Activated CD4-positive, alpha-beta T cell treated with anti-CD3 and anti-CD28 coated beads, Interleukin-10, Interleukin-2, amounts not matched to agents 100 ng/mL and 50 ng/mL, durations not matched to agents 16 hours and 8 hours (primary cell): Measurements from ENCODE around the gene RB1.

Experiments used
- DNase-seq: peaks from one replicate; pipeline ENCODE4 v3.0.0-alpha.2; 2020

Gene RB1

GRCh38 chr13:48457578-48458242 lies 154.2 kb downstream of the RB1 start:
- no peak for DNase-seq

- no peak for DNase-seq
Measured at GRCh38 chr13:48475230-48475629, 171.7 kb downstream of the RB1 start.

- DNase-seq: no peak
Measured at GRCh38 chr13:48476215-48476614, 172.7 kb downstream of the RB1 start.

DNA sequence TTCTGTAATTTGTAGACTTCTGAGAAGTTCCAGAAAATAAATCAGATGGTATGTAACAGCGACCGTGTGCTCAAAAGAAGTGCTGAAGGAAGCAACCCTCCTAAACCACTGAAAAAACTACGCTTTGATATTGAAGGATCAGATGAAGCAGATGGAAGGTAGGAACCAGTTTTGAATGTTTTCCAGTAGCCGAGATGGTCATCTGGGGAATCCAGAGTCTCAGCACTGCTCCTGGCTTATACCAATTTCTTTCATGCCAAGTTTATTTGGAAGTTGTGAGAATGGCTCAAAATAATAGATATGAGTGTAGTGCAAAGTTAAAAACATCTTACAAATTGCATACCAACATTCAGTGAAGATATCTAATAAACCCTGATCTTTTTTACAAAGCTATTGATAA lies 173.1 kb downstream of the RB1 start:
- DNase-seq: no peak

GRCh38 chr13:48477191-48477855 lies 173.8 kb downstream of the RB1 start:
- DNase-seq: no peak

GRCh38 chr13:48478391-48478790 lies 174.8 kb downstream of the RB1 start:
- no peak for DNase-seq

DNA sequence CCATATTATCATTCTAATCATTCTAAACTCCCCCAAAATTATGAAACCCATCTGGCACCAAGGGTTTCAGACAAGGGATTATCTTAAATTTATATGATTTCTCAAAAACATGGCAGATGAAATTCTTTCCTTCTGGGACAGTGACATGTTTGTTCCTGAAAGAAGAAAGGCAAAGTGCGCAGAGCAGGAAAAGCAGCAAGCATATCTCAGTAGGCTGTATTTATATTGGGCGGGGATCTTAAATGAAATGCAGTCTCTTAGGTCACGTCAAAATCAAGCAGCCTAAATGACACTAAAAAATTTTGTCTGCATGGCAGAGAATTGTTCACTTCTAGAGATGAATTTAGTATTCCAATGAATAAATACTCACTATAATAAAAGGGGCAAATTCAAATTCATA lies 180.0 kb downstream of the RB1 start:
- DNase-seq: no peak

GRCh38 chr13:48485432-48485831 lies 181.9 kb downstream of the RB1 start:
- DNase-seq: no peak

DNA sequence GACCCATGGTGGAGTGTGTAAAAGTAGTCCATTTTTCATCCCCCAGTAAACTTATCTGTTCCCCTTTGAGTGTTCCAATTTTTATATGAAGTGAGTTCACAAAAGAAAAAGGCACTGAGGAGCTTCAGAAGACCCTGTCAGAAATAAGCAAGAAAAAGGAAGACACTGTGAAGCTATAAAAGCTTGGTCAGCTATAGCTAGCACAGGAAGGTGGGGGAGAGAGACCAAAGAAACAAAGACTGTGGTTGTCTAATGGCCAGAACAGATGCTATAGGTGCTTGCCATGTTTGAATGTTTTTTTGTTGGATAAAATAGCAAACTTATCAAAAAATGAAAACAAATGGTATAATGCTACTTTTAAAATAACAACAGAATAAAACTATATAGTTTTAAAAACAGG lies 182.8 kb downstream of the RB1 start:
- DNase-seq: no peak

DNA sequence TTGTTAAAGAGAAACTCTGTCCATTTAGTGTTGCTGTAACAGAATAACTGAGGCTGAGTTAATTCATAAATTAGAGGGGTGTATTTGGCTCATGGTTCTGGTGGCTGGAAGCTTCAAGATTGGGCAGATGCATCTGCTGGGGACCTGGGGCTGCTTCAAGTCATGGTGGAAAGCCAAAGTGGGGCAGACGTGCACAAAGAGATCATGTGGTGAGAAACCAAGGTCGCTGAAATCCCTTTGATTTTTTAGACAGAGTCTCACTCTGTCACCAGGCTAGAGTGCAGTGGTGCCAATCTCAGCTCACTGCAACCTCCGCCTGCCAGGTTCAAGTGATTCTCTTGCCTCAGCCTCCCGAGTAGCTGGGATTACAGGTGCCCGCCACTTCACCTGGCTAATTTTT lies 183.3 kb downstream of the RB1 start:
- DNase-seq: no peak

DNA sequence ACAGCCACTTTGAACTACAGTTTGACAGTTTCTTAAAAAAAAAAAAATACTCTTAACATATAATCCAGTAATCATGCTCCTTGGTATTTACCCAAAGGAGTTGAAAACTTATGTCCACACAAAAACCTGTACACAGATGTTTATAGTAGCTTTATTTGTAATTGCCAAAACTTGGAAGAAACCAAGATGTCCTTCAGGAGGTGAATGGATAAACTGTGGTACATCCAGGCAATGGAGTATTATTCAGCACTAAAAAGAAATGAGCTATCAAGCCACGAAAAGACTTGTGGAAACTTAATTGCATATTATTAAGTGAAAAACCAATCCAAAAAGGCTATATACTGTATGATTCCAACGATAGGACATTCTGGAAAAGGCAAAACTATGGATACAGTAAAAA lies 184.4 kb downstream of the RB1 start:
- DNase-seq: no peak

GRCh38 chr13:48488995-48489394 lies 185.4 kb downstream of the RB1 start:
- no peak for DNase-seq

GRCh38 chr13:48489666-48490065 lies 186.1 kb downstream of the RB1 start:
- DNase-seq: no peak

- DNase-seq: no peak
Measured at GRCh38 chr13:48490241-48490640, 186.7 kb downstream of the RB1 start.

- peak; percentile 56 for DNase-seq
Measured at GRCh38 chr13:48491423-48492095, 188.0 kb downstream of the RB1 start.

DNA sequence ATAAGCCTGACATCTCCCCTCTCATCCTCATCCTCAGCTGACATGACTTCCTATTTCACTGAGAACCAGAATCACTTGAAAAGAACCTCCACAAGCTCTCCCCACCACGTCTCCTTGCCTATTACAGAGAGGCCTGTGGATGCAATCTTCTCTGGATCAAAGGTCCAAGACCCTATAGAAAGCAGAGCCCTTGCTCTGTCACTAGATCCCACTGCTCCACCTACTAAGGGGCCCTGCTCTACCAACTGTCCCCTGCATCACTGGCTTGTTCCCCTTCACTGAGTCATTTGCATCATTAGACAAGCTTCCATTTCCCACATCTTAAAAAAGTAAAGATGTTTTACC lies 188.5 kb downstream of the RB1 start:
- DNase-seq: no peak

DNA sequence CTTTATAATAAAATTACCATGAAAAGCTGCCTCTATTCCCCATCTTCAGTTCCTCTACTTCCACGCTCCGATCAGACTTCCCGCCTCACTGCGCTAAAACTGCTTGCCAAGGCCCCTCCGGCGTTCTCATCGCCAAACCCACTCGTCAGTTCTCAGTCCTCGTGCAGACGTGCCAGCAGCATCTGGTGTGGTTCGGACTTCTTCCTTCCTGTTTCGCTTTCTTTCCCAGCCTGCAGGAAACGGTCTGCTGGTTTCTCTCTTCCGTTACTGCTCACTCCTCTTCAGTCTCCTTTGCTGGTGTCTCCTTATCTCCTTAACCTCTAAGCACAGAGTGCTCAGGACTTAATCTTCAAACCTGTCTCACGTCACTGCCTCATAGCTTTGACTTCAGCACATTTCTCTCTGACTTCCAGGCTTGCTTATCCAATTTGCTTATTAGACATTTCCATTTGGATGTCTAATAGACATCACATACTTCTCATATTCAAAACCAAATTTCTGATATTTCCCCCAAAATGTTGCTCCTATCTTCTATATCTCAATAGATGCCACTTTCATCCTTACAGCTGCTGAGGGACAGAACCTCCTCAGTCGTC lies 189.0 kb downstream of the RB1 start:
- peak; percentile 94 for DNase-seq

- peak; percentile 62 for DNase-seq
Measured at GRCh38 chr13:48493066-48493765, 189.7 kb downstream of the RB1 start.

DNA sequence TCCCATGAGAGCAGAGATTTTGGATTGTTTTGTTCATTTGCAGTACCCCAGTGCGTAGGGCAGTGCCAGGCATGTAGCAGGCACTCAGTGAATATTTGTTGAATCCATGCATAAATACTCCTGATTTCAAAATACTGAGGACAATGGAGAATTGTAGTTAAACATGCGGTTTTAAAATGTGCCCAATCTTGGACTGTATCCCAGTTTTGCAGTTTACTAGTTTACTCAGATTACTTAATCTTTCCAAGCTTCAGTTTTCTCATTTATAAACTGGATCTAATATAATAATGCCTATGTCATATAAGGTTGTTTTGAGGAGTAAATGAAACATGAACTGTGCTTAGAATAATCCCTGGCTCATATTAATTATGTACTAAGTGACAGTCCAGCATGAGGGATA lies 190.3 kb downstream of the RB1 start:
- no peak for DNase-seq

- no peak for DNase-seq
Measured at GRCh38 chr13:48494874-48495273, 191.3 kb downstream of the RB1 start.

DNA sequence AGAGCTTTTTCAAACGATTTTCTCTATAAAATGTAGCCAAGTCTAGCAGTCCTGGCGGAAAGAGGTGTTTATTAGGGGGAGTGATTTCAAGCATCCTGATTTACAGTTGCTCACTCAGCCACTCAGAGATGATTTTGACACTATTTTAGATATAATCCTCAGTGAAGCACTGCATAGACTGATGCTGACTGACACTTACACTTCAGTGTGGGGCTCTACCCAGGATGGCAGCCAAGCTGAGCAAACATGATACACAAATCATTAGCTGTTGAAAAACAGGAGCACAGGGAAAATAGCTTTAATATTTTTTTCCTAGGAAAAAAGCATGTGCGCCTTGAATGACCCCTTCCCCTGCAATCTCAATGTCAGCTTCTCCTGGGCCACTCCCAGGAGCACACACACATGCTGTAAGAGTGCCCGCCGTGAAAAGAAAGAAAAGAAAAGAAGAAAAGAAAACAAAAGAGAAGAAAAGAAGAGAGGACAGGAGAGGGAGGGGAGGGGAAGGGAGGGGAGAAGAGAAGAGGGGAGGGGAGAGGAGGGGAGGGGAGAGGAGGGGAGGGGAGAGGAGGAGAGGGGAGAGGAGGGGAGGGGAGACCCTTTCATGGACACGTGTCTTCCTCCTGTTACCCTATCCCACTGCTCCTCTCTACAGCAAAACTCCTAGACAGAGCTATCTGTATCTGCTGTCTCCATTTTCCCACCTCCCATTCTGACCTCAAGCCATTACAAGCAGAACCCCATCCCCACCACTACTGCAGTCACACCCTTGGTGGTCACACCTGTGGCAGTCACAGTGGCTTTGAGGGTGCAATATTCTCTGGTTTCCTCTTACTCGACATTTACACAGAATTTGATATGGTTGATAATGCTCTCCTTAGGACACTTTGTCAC lies 193.0 kb downstream of the RB1 start:
- DNase-seq: peak; percentile 65

DNA sequence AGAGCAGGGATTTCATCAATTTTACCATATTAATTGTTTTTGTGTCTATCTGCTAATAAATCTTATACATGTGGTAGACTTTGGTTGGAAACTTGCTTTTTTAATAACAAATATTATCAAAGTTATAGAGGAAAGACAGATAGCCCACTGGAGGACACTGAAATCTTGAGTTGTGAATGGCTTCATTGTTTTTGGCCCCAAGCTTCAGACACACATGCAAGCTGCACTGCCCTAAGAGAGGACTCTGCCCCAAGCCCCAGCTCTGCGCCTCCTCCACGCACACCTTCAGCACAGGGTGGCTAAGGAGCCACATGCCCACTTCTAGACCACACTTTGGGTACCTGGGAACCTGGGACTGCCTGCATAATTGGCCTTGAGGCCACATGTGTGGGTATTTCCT lies 194.1 kb downstream of the RB1 start:
- DNase-seq: no peak
